Tibial nerve (tissue), 3 donors: Measurements from ENCODE around the gene MYO7A.

ENCODE experiments used
- POLR2A ChIP-seq, 2 donors: fragments of 450-650 bp; IDR thresholded peaks; one replicate each; pipeline ENCODE4 v1.6.1; 2017; ENCODE audit warnings: antibody characterized with exemption in 2 of 2, mild to moderate bottlenecking in 2 of 2, moderate library complexity in 2 of 2
- TF ChIP-seq, protein P1 (sequence below), 5 experiments: fragments of 200-600 bp in 3 of 5; fragments of 450-650 bp in 2 of 5; sonication (generic) in 3 of 5; IDR thresholded peaks; one replicate each; pipeline ENCODE4 v1.5.1; 2016 to 2019; ENCODE audit warnings: antibody characterized with exemption in 5 of 5, mild to moderate bottlenecking in 3 of 5, moderate library complexity in 2 of 5

DNA sequence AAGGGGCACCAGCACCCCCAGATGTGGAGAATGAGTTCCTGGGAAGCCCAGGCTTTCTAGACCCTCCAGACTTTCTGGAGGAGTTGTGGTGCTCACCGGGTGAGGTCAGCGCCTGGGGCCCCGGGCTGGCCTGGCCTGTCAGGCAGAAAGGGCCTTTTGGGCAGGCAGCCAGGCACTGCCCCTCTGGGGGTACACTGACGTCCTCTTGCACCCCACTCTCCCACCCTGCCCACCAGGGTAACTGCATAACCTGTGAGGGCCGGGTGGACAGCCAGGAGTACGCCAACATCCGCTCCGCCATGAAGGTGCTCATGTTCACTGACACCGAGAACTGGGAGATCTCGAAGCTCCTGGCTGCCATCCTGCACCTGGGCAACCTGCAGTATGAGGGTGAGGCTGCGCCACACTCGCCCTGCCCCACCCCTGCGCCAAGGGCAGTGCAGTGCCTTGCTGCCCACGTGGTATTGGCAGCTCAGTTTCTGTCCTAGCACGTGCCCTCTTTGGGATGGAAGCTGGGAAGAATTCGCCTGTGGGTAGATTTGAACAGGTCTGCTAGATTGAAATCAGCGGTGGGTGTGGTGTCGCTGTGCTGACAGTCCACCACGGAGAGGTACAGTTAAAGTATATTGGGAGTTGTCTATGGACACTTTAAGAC lies 30.1 kb downstream of the MYO7A start:
- no peak for TF ChIP-seq POLR2A (IDR thresholded peaks at IDR 0.05)
- TF ChIP-seq, protein P1, sequence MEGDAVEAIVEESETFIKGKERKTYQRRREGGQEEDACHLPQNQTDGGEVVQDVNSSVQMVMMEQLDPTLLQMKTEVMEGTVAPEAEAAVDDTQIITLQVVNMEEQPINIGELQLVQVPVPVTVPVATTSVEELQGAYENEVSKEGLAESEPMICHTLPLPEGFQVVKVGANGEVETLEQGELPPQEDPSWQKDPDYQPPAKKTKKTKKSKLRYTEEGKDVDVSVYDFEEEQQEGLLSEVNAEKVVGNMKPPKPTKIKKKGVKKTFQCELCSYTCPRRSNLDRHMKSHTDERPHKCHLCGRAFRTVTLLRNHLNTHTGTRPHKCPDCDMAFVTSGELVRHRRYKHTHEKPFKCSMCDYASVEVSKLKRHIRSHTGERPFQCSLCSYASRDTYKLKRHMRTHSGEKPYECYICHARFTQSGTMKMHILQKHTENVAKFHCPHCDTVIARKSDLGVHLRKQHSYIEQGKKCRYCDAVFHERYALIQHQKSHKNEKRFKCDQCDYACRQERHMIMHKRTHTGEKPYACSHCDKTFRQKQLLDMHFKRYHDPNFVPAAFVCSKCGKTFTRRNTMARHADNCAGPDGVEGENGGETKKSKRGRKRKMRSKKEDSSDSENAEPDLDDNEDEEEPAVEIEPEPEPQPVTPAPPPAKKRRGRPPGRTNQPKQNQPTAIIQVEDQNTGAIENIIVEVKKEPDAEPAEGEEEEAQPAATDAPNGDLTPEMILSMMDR (IDR thresholded peaks at IDR 0.05) = no peak
